ENCODE measurements around the gene ZSCAN16.

Gene ZSCAN16

DNA sequence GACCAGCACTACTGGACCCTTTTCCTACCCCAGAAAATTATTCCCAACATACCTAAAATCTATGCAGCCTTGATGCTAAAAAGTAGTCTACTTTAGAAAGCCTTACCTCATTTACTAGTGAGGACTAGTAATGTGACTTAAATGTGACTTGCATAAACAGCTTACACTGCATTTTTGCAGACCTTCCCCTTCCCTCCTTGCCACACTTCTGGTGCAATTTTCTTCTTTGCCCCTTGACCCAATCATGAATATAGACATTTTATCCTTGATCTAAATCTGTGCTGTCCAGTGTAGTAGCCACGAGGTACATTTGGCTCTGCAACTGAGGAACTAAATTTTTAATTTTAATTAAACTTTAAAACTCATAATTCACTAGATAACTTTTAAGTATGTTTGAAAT lies 10.3 kb downstream of the ZSCAN16 start:
- no peak for DNase-seq

GRCh38 chr6:28135393-28135792 lies 11.0 kb downstream of the ZSCAN16 start:
- no peak for DNase-seq

DNA sequence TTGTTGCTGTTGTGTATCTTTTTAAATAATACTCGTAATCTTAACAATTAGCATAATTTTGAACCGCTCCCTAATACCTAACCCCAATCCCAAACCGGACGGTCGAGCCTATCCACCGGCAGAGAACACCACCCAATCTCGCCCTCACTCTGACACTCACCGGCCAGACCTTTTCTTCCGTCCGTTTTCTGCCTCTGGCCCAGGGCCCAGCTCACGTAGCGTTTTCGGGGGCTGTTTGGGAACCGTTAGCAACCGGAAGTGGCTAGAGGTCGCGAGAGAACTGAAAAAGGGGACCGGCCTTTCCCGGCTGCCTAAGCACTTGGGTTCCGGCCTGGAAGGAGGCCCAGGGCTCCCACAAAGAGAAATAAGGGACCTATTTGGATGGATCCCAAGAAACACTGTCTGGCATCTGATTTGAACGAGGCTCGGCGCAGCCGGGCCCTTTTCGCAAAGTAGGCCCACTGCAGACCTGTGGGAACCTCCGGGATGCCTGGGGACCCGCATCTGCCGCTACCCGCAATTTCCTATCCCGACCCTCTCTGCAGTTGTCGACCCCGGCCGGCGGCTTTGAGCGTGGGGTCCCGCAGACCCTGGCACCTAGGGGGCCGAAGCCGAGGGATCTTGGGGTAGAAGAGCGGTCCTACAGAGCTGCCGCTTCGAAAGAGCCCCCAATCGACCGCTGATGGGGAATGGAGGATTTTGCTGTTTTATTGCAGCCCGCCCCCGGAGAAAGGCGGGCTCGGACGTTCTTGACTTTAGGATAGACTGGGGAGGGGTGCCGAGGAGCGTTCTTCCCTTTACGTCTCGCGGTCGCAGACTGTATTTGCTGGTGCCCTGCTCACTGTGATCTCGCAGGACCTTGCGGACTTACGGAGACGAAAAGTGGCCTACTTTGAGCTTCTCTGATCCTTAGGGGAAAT lies 12.4 kb downstream of the ZSCAN16 start:
- DNase-seq: peak; percentile 90

DNA sequence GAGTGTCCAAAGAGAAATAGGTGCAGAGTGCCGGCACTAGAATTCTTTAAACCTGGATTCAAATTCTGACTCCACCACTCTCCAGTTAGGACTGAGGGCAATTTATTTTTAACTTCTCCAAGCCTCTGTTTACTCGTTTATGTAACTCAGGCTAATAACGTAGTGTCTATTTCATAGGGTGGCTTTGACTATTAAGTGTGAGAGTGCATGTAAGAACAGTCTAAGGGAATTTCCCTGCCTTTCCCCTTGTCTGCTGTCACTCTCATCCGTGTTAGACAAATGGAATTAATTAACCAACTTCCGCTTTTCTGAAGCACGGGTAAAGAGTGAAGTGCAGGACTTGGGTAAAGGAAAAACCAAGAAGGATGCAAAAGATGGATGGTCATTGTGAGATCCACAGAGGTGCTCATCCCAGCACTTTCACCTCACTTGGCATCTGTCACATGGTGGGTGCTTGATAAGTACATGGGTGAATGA lies 13.1 kb downstream of the ZSCAN16 start:
- DNase-seq: no peak

GRCh38 chr6:28139860-28140543 lies 15.6 kb downstream of the ZSCAN16 start:
- no peak for DNase-seq

- DNase-seq: no peak
Measured at GRCh38 chr6:28140616-28141015, 16.2 kb downstream of the ZSCAN16 start.

- peak; percentile 85 for DNase-seq
Measured at GRCh38 chr6:28141500-28142329, 17.3 kb downstream of the ZSCAN16 start, which contains the start of gene ZKSCAN8. Gene ZKSCAN8, plus strand, starts transcription at chr6:28141883. Its CDS starts 6,525 bp downstream, at chr6:28148408.

GRCh38 chr6:28142446-28142845 lies 18.0 kb downstream of the ZSCAN16 start:
- DNase-seq: no peak

DNA sequence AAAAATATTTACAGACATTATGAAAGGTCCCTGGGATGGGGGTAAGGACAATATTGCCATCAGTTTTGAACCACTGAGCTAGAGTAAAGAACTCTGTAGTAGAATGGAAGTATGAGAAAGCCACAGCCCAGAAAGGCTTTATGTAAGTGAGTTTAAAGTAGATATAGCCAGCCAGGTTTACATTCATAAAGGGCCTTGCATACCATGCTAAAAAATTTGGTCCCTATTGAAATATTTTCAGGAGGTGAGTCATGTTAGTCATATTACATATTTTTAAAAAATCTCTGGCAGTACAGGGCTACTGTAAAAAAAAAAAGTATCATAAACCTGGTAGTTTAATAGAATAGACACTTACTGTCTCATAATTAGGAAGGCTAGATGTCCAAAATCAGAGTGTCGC lies 20.8 kb downstream of the ZSCAN16 start:
- DNase-seq: no peak

DNA sequence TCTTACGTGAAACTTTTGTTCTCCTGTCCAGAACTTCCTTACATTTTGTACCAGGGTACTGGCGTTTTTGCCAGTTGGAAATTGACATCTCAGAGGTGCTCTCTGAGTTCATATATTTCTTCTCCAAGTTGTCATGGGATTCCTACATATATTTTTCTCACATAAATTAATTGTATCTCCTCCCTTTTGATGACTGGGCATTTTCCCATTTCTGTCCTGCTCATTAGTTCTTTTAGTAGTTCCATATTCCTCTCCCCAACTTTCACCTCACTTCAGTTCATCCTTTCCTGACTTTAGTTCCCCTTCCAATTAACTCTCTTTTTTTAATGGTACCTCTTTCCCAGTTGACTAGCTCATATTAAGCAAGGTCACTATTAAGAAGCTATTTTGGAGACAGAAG lies 28.1 kb downstream of the ZSCAN16 start:
- no peak for DNase-seq

DNA sequence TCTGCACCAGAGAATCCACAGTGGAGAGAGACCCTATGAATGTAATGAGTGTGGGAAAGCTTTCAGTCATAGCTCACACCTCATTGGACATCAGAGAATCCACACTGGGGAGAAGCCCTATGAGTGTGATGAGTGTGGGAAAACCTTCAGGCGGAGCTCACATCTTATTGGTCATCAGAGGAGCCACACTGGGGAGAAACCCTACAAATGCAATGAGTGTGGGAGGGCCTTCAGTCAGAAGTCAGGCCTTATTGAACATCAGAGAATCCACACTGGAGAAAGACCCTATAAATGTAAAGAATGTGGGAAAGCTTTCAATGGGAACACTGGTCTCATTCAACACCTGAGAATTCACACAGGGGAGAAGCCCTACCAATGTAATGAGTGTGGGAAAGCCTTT lies 29.1 kb downstream of the ZSCAN16 start:
- no peak for DNase-seq

DNA sequence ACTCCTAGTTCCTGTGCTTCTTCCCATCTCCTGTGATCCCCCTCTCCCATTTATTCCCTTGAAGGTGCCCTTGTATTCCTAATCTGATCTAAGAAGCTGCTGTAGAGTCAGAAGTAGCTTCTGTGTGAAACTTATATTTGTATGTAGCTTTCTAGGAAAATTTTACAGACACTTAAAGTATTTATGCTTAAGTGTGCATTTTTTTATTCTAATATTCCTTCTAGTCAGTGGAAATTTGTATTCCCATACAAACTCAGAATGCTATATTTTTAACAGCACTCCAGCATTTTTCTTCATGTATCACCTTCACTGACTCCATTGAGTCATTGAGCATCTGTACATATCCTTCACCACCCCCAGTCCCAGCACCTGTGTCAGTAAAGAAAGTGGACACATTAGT lies 29.9 kb downstream of the ZSCAN16 start:
- DNase-seq: no peak

DNA sequence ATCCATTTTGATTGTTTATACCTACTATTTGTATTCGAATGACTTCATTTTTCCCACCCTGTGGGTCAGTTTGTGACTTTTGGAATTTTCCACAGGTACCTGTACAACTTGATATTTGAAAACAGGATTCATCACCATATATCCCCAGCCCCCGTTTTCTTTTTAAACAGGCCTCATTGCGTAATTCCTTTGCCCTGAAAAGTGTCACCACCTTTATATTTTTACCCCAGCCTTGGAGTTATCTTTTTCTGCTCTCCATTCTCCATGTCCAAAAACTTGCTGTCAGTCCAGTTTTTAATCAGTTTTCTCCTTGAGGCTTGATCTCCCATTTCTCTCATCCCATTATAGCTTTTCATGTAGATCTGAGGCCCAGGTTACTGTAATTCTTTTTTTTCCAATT lies 33.9 kb downstream of the ZSCAN16 start:
- DNase-seq: no peak

GRCh38 chr6:28159029-28159607 lies 34.7 kb downstream of the ZSCAN16 start:
- no peak for DNase-seq

DNA sequence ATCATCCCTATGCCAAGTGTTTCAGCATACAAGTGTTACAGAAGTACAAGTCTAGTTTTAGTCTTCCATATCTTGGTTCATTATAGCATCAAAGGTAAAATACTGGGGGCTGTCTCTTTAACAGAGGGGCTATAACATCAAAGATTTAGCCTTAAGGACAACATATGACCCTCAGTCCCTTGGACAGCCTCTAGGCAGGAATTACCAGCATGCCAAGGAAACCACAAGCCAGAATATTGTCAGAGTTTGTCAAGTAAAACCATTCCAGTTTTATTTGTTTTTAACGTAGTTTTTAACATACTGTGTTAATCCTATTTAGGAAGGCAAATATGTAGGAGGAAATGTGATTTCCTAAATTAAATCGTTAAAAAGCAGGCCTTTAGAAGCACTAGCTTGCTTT lies 35.8 kb downstream of the ZSCAN16 start:
- DNase-seq: no peak

DNA sequence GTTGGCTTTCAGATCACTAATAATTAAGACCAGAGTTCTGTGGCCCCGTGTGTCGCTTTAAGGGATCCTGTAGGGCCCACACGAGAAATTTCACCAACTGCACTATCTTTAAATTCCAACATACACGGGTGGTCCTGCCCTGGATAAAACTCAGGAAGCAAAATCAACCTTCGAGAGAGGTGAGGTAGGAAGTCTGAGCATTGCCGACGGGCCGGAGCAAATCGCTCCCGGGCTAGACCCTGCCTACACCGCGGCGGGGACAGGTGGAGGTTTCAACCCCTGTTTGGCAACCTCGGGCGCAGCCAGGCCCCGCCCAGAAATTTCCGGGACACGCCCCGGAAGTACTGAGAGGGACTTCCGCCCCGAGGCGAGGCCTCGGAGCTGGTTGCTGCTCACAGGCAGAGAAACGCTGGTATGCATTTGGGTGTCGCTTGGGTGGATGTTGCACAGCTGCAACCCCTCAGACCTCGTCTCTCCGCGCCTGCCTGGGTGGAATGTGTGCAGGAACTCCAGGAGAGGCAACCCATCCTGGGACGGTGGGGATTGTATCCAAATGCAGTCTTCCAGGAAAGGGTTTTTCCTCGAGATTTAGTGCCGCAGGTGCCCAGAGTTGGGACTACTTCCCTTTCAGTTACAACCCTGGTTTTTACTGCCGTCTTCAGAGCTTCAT lies 37.1 kb downstream of the ZSCAN16 start:
- DNase-seq: peak; percentile 56

DNA sequence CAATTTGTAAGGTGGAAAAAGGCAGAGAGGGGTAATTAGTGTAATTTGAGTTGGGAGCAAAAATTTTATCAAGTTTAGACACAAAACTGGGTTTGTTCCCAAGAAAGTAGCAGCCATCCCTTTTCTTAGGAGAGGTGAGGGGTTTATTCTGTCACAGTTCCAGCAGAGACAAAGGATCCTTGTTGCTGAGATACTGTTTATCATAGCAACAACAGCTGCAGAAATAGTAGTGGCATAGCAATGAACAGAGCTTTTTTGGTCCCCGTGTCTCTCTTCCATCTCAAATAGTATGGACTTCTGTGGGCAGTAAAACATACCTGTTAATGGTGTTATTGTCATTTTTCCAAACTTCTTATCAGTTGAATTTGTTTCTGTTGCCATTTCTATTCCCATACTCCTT lies 41.2 kb downstream of the ZSCAN16 start:
- DNase-seq: no peak

DNA sequence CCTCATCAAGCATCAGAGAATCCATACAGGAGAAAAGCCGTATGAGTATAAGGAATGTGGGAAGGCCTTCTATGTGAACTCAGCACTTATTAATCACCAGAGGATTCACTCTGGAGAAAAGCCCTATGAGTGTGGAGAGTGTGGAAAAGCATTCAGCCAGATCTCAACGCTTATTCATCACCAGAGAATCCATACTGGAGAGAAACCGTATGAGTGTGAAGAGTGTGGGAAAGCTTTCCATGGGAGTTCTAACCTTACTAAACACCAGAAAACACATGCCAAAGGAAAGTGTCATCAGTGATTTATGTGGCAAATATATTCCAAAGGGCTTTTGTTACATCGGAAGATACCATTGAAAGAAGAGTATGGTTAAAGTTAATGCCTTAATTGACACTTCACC lies 42.7 kb downstream of the ZSCAN16 start:
- no peak for DNase-seq

DNA sequence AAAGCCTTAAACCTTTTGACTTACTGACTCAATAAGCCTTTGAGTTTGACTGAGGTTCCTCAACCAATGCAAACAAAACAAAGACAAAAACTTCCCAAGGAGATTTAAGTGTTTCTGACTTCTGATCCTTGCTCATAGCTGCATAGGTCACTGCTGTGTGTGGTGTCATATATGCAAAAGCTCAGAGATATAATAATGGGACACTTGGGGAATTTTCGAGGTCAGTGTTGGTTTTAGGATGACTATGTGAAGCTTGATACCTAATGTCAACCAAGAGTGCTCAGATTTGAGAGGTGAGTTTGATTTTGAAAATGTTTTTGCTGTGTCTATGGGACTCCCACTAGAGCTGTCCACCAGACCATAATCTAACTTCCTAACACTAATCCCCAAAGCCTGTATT lies 43.5 kb downstream of the ZSCAN16 start:
- no peak for DNase-seq

DNA sequence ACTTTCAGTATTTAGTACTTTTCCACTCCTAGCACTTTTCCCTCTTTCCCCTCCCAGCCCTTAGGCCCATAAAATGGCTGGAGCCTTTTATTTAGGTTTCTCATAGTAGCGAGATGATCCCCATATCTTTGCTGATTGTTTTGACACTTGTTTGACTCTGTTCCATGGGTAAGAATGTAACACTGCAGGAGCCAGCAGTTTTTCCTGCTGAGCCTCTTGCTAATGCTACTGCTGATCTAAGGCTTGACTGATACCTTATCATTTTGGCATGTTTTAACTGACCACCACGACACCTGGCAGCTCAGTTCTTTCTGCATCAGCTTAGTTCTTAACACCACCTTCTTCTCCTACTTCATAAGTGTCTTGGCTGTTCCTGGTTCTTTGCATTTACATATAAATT lies 46.9 kb downstream of the ZSCAN16 start:
- DNase-seq: no peak

DNA sequence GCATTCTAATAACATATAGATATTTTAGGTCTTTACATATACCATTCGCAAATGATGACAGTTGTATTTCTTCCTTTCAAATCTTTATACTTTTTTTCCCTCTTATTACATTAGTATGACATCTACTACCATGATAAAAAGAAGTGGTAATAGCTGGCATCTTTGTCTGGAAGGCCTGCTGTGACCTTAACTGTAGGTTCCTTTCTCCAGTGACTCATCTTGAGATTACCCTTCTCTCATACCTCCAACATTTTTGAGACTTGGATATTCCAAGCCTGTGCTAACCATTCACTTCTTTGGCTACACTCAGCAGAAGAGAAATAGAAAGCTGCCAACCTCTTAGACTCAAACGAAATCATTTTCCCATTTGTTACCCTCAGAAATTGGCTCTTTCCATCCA lies 47.6 kb downstream of the ZSCAN16 start:
- no peak for DNase-seq

DNA sequence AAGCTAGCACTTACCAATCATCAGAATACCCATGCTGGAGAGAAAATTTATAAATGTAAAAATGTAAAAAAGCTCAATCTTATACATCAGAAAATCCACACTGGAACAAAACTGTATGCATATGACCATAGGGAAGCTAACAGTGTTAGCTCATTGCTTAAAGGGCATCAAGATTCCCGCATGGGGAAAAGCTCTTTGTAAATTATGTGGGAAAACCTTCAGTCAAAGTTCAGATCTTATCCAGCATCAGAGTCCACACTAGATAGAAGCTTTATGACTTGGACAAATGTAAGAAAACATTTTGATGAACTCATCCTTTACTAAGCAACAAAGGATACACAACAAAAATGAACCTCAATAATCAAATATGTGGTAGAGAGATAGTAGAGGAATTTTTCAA lies 52.0 kb downstream of the ZSCAN16 start:
- DNase-seq: no peak

All from midbrain (tissue), 1 donor.